GM18870 (cell line): ENCODE data around the gene TCN1.
"Not testable (repeated sequence)": the region's sequence is repeated elsewhere in the genome, so short reads cannot be mapped to it uniquely, and the experiment has no call there.

Experiments used
- ATAC-seq: cut with Tn5 transposase; IDR thresholded peaks from one replicate; pipeline ENCODE4 v1.9.1; 2021; ENCODE audit warnings: moderate library complexity; ENCODE audit not compliant: unreplicated experiment

TCN1 gene

GRCh38 chr11:59857439-59858434 is 8.6 kb downstream of the TCN1 start:
- ATAC-seq = no peak

DNA sequence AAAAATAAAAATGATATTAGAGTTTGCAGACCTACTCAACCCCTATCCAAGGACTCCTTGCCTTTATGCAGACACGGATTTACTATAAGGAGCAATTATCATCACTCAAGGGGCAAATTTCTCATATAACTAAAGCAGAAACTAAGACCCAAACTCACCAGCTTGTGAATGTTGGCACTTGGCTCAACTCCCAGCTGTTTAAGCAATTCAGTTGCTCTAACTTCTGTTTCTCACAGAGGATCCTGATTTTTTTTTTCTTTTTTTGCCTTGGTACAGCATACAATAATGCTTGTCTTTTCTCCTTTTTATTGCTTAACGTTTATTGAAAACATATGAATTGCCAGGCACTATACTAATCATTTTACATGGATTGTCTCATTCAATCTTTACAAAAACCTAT is 11.4 kb downstream of the TCN1 start:
- no peak for ATAC-seq

- not testable (repeated sequence) for ATAC-seq
Measured at GRCh38 chr11:59851416-59851815, 14.9 kb downstream of the TCN1 start.

DNA sequence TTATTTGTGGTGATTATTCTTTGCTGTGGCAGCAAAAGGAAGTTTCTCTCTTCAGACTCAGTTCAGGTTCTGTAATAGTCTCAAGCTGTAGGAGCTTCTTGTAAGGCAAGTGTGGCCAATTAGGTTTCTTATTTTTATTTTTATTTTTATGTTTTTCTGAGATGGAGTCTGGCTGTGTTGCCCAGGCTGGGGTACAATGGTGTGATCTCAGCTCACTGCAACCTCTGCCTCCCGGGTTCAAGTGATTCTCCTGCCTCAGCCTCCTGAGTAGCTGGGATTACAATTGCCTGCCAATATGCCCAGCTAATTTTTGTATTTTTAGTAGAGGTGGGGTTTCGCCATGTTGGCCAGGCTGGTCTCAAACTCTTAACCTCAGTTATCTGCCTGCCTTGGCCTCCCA is 16.7 kb downstream of the TCN1 start:
- not testable (repeated sequence) for ATAC-seq

DNA sequence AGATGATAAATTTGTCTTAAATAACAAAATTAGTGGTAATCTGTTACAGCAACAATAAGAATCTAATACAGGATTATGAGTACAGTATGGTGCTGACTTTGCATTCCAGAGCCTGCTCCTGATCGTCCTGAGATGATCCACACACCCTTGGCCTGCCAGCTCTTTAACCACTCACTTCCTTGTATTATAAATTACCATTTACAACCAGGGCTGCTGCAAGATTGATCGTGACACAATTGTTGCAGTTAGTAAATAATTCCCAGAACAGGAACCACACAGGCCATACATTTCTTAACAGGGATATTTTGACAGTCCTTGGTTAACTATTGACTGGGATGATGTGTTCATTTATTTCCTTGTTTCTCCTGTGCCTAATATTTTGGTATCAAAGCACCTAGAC is 17.2 kb downstream of the TCN1 start:
- peak; percentile 67 for ATAC-seq

DNA sequence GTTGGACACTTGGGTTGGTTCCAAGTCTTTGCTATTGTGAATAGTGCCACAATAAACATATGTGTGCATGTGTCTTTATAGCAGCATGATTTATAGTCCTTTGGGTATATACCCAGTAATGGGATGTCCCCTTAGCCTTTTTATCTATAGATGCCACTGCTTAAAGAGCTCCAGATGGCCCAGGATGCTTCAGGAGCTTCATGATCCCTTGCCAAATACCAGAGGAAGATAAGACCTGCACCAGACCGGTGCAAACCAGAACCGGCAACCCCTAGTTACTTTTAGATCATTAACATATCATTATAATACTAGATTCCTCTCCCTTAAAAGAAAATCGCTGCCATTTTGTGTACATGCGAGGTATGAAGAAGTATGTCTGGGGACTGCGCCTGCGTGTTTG is 17.8 kb downstream of the TCN1 start:
- not testable (repeated sequence) for ATAC-seq

GRCh38 chr11:59847626-59848025 is 18.7 kb downstream of the TCN1 start:
- no peak for ATAC-seq

- no peak for ATAC-seq
Measured at GRCh38 chr11:59846556-59846955, 19.7 kb downstream of the TCN1 start.

DNA sequence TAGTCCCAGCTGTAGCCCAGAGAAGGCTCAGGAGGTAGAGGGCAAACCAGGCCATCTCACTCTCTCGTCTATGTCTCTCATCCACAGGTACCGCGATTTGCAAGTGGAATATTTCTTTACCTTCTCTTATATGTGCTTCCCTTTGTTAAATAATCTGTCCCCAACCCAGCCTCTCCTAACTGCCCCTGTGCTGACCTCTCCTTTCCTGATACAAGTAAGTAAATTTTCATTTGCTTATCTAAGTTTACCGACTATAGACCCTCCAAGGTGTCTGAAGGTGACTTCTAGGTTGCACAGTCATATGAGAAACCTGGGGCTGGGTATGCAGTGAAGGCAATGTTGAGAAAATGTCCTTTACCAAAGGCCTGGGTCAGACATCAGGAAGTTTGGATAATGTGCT is 20.9 kb downstream of the TCN1 start, which contains the start of gene CBLIF:
Gene CBLIF, minus strand, starts transcription at position 101 of the 400 bp plus-strand sequence. Its CDS starts 46 bp downstream, at position 55.
- ATAC-seq = no peak

- no peak for ATAC-seq
Measured at GRCh38 chr11:59842316-59842715, 24.0 kb downstream of the TCN1 start.

DNA sequence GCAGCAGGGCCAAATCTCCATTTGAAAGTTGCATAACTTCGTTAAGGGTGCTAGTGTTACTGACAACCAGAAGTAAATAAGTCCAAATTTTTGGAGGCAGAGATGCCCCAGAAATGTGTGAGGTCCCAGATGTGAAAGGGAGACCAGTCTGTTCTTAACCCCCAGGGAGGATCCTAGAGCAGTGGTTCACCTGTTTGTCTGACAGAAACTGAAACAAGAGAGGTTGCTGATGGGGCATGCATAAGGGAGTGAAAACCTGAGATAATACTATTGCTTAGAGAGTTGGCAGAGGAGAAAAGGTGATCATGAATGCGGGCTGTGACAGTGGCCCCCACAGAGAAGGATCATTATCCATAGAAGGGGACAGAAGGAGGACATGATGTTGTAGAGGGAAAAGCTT is 24.8 kb downstream of the TCN1 start:
- ATAC-seq = peak; percentile 70

DNA sequence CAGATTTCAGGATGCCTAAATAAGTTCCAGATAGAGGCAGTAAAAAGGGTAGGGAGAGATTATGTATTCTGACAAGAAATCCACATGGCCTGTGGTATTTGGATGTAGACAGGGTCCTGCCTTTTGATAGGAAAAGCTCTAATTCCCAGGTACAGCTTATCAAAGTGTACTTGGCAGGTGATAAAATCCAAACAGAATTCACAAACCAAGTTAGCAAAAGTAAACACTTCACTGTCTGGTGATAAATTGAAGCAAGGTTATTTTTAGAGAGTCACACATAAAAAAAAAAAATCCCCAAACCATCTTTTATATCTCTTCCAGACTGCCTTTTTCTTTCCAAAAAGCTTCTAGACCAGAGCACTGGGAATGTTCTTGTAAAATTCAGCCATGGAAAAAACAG is 26.7 kb downstream of the TCN1 start:
- no peak for ATAC-seq

DNA sequence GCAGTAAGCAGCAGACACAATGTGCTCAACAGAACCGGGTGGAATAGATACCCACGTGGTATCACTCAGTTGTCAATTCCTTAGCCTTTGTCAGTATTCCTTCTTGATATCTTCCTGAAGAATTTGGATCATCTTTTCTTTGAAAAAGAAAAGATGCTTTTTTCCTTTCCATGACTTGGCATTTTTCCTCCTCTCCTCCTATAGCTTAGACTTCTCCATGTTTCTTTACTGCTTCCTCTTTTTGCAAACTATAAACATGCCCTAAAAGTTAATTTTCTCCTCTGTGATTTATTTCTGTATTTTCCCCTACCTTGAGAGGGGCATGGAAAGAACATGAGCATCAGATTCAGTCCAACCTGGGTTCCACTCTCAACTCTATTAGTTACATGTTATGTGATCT is 32.7 kb downstream of the TCN1 start:
- no peak for ATAC-seq

DNA sequence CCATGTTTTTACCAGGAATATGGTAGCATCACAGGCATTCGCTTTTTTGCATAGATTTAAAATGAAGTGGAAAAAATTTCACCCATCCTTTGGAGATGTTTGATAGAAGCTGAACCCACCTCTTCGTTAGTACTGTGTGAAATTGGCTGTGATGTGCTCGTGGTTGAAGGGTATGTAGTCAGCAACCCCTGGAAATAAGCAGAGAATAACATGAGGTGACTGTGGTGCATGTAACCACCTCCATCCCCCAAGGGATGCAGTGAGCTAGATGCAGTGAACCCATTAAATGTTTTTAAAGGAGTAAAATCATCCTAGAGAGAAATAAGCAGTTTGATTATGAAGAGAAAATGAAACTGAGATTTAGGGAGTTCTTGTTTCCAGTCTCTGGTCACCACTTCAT is 36.9 kb downstream of the TCN1 start:
- ATAC-seq = no peak

DNA sequence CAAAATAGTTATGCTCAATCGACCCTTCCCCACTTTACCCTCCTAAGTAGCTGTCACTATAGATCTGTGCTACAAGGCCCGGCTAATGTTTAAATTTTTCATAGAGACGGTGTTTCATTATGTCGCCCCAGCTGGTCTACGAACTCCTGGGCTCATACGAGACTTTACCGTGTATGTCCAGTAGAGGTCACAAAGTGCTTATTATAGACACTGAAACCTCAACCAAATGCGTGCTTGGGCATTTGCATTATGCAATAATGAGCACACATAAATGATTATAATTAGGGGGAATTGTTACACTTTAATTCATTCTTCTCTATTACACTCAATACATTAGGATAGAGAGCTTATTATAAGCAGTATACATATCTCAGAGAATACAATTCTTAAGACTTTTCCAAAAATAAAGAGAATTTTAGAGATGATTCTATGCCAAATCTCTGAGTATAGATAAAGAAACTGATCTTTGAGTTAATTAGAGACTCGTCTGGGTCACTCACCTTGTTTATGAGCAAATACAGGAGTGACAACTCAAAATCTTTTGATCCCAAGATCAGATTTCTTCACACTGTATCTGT is 43.2 kb downstream of the TCN1 start:
- ATAC-seq = peak; percentile 80

GRCh38 chr11:59818572-59818971 is 47.7 kb downstream of the TCN1 start:
- no peak for ATAC-seq

- not testable (repeated sequence) for ATAC-seq
Measured at GRCh38 chr11:59816434-59816833, 49.9 kb downstream of the TCN1 start.

DNA sequence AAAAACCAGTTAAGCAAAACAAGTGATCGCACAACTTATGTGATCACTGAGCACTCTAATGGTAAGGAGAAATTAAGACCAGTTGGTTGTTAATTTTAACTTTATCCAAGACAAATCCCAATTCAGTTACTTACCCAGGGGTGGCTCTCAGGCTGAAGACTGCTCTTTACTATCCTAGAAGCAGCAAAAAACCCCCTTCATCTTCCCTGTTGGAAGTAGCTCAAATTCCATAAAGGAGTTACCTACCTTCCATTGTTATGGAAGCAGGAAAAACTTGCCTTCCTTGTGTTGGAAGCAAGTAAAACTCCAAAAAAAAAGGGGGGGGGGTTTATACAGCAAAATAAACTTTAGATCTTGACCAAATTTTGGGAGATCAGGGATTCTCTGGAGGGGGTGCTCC is 50.5 kb downstream of the TCN1 start:
- no peak for ATAC-seq

GRCh38 chr11:59814021-59814420 is 52.3 kb downstream of the TCN1 start:
- no peak for ATAC-seq

- no peak for ATAC-seq
Measured at GRCh38 chr11:59813364-59813763, 52.9 kb downstream of the TCN1 start.

GRCh38 chr11:59812220-59812619 is 54.1 kb downstream of the TCN1 start:
- no peak for ATAC-seq

- ATAC-seq = no peak
Measured at GRCh38 chr11:59810911-59811259, 55.4 kb downstream of the TCN1 start.
